IMR-90 (cell line): ENCODE measurements around the gene IRF2BP1. TPM values are rescaled to one million over a fixed set of nuclear protein-coding genes. Genes with fewer than 3 reads are reported as not detected.

ENCODE experiments used
- ATAC-seq: fragments of 200-7000 bp; cut with Tn5 transposase; 2 replicates; pipeline ENCODE4 v1.9.1; 2020; ENCODE audit warnings: low read depth, mild to moderate bottlenecking, moderate library complexity
- BruUV-seq: library from RNA; stranded (reverse); fragments of 400-500 nt; replicated peaks from 2 replicates; lab custom pipeline; 2021; lab: Mats Ljungman, UMichigan
- CTCF ChIA-PET: fragments of 300-600 bp; formaldehyde crosslinking; extraction: SDS; loops from one replicate; lab custom pipeline; 2021; ENCODE audit warnings: antibody characterized with exemption; lab: Yijun Ruan, JAX
- POLR2A ChIA-PET: fragments of 300-600 bp; sonication (Branson Sonifier 250); formaldehyde crosslinking; loops from one replicate; lab custom pipeline; 2022; ENCODE audit warnings: antibody characterized with exemption; ENCODE audit not compliant: unreplicated experiment; lab: Charles Lee
- DNase-seq: peaks from one replicate; pipeline ENCODE4 v3.0.0; 2013
- H2AFZ ChIP-seq: replicated peaks from 2 replicates; pipeline ENCODE3; 2013; ENCODE audit warnings: low read length, mild to moderate bottlenecking; ENCODE audit not compliant: poor library complexity
- H2AK5ac ChIP-seq: 2 replicates; pipeline ENCODE4 v1.6.1; 2013; ENCODE audit warnings: low read depth, low read length, inconsistent platforms
- H2AK9ac ChIP-seq: replicated peaks from 2 replicates; pipeline ENCODE3; 2013; ENCODE audit warnings: mild to moderate bottlenecking, low read depth, low read length, moderate library complexity; ENCODE audit not compliant: poor library complexity
- H2BK120ac ChIP-seq: 2 replicates; pipeline ENCODE4 v1.6.1; 2013; ENCODE audit warnings: low read depth, low read length, inconsistent platforms
- H2BK15ac ChIP-seq: 3 replicates; pipeline ENCODE4 v1.6.1; 2013; ENCODE audit warnings: low read depth, low read length, inconsistent platforms
- H2BK20ac ChIP-seq: 2 replicates; pipeline ENCODE4 v1.6.1; 2013; ENCODE audit warnings: low read depth, mild to moderate bottlenecking, inconsistent platforms, low read length, moderate library complexity
- H2BK5ac ChIP-seq: 2 replicates; pipeline ENCODE4 v1.6.1; 2013; ENCODE audit warnings: mild to moderate bottlenecking, low read depth, low read length, inconsistent platforms; ENCODE audit not compliant: poor library complexity, severe bottlenecking
- H3K14ac ChIP-seq: replicated peaks from 2 replicates; pipeline ENCODE4 v1.6.1; 2013; ENCODE audit warnings: low read depth, low read length, inconsistent platforms
- H3K18ac ChIP-seq: 2 replicates; pipeline ENCODE4 v1.6.1; 2013; ENCODE audit warnings: low read depth, low read length, control low read depth
- H3K23ac ChIP-seq: 2 replicates; pipeline ENCODE4 v1.6.1; 2013; ENCODE audit warnings: low read depth, low read length, inconsistent platforms
- H3K27ac ChIP-seq: 2 replicates; pipeline ENCODE4 v1.5.1; 2013; ENCODE audit warnings: mild to moderate bottlenecking, control low read depth, low read length; ENCODE audit not compliant: insufficient read depth
- H3K27me3 ChIP-seq: 2 replicates; pipeline ENCODE4 v1.6.1; 2013; ENCODE audit warnings: low read length; ENCODE audit not compliant: control insufficient read depth, insufficient read depth
- H3K36me3 ChIP-seq: 2 replicates; pipeline ENCODE4 v1.6.1; 2013; ENCODE audit warnings: low read length, mixed read lengths; ENCODE audit not compliant: control insufficient read depth, insufficient read depth
- H3K4ac ChIP-seq: 2 replicates; pipeline ENCODE4 v1.6.1; 2013; ENCODE audit warnings: low read depth, low read length, inconsistent platforms
- H3K4me1 ChIP-seq: 2 replicates; pipeline ENCODE4 v1.6.1; 2013; ENCODE audit warnings: low read length, mixed read lengths; ENCODE audit not compliant: control insufficient read depth, insufficient read depth
- H3K4me2 ChIP-seq: 2 replicates; pipeline ENCODE4 v1.6.1; 2013; ENCODE audit warnings: low read depth, mild to moderate bottlenecking, control low read depth, low read length, moderate library complexity
- H3K4me3 ChIP-seq: 2 replicates; pipeline ENCODE4 v1.5.1; 2013; ENCODE audit warnings: low read depth, mild to moderate bottlenecking, control low read depth, low read length, moderate library complexity; ENCODE audit not compliant: insufficient read depth
- H3K56ac ChIP-seq: 2 replicates; pipeline ENCODE4 v1.6.1; 2013; ENCODE audit warnings: low read length, inconsistent platforms; ENCODE audit not compliant: insufficient read depth; ENCODE audit errors: extremely low read depth
- H3K79me1 ChIP-seq, 2 experiments: 2 replicates each; pipeline ENCODE4 v1.6.1; 2013; ENCODE audit warnings: low read length in 2 of 2, inconsistent platforms in 1 of 2, low read depth in 1 of 2
- H3K9ac ChIP-seq: 2 replicates; pipeline ENCODE4 v1.6.1; 2013; ENCODE audit warnings: low read depth, low read length, control low read depth
- H3K9me1 ChIP-seq: 2 replicates; pipeline ENCODE4 v1.6.1; 2013; ENCODE audit warnings: low read length, inconsistent platforms; ENCODE audit not compliant: insufficient read depth
- H3K9me3 ChIP-seq: 2 replicates; pipeline ENCODE4 v1.6.1; 2013; ENCODE audit warnings: low read length; ENCODE audit not compliant: control insufficient read depth, insufficient read depth
- H4K20me1 ChIP-seq: 2 replicates; pipeline ENCODE4 v1.6.1; 2013; ENCODE audit warnings: low read length, inconsistent platforms; ENCODE audit not compliant: insufficient read depth
- H4K5ac ChIP-seq: 2 replicates; pipeline ENCODE4 v1.6.1; 2013; ENCODE audit warnings: mild to moderate bottlenecking, low read depth, low read length, control low read depth
- H4K8ac ChIP-seq, 2 experiments: 2 replicates each; pipeline ENCODE4 v1.6.1; 2013; ENCODE audit warnings: low read depth in 2 of 2, low read length in 2 of 2, control low read depth in 1 of 2, inconsistent platforms in 1 of 2
- H4K91ac ChIP-seq: 2 replicates; pipeline ENCODE4 v1.6.1; 2013; ENCODE audit warnings: low read depth, low read length, inconsistent platforms; ENCODE audit not compliant: insufficient read depth
- CHD1 ChIP-seq: IDR thresholded peaks from 2 replicates; pipeline ENCODE4 v1.6.1; 2012; ENCODE audit warnings: low read depth, low read length, improper control_type of control experiment
- RAD21 ChIP-seq: IDR thresholded peaks from 2 replicates; pipeline ENCODE4 v1.6.1; 2012; ENCODE audit warnings: low read length, improper control_type of control experiment
- USF2 ChIP-seq: fragments of 150-350 bp; IDR thresholded peaks from 2 replicates; pipeline ENCODE4 v1.6.1; 2017; ENCODE audit warnings: mild to moderate bottlenecking, antibody characterized with exemption, low read length, low read depth
- WGBS, 2 experiments: methylation state at CpG; one replicate each; pipeline versions ENCODE4 v1.1.5 to v1.1.7; 2013; ENCODE audit warnings: missing lambda C conversion rate in 2 of 2; ENCODE audit not compliant: insufficient read length in 1 of 2; ENCODE audit errors: extremely low coverage in 2 of 2; 5-methylcytosine and 5-hydroxymethylcytosine counted together
- dilution Hi-C: fragments of 300-500 bp; cut with HindIII; formaldehyde crosslinking; loops from one replicate; pipeline ENCODE4 v1.14.3; 2018; ENCODE audit warnings: low sequenced_read_pairs; ENCODE audit not compliant: unreplicated experiment
- in situ Hi-C: fragments of 300-500 bp; cut with MboI; formaldehyde crosslinking; loops from 3 replicates; pipeline ENCODE4 v1.14.3; 2019; ENCODE audit warnings: low sequenced_read_pairs, inconsistent platforms, mixed read lengths
- intact Hi-C: fragments of 100-400 bp; cut with micrococcal nuclease; formaldehyde crosslinking; loops from 2 replicates; pipeline ENCODE4 v1.10.0; 2022
- polyA plus RNA-seq, 3 experiments: library from polyadenylated mRNA; depleted of rRNA; stranded (reverse); fragments of >200 nt; gene quantifications; 2 replicates each; pipeline ENCODE4 v1.2.3, GENCODE V29; 2012; ENCODE audit warnings: low replicate concordance in 1 of 3
- total RNA-seq: library from RNA; depleted of rRNA; stranded (reverse); fragments of >200 nt; gene quantifications from 2 replicates; pipeline ENCODE4 v1.2.3, GENCODE V29; 2012

IRF2BP1 gene
- total and polyA plus RNA-seq, 2 of the 4 experiments (the other 2 are of a cell fraction), result 4.5 to 8.5 TPM

- Histone ChIP-seq H4K91ac (no peak overlapping the region), H3K14ac (no peak overlapping the region), H3K9me3 (no peaks in the 10 kb centered on the region), H3K79me1 (peaks cover 3 to 4% of the 10 kb centered on the region in 2 experiments; a peak in 2 of 4 replicates), H2BK15ac (no peak overlapping the region), H3K9me1 (no peaks in the 10 kb centered on the region), H3K4ac (no peak overlapping the region), H3K27ac (no peak overlapping the region), H2AK9ac (no peak overlapping the region), H2BK120ac (no peak overlapping the region), H4K5ac (no peak overlapping the region), H3K4me3 (no peak overlapping the region), H4K20me1 (peaks cover 4% of the 10 kb centered on the region), H3K4me1 (peaks cover 4% of the 10 kb centered on the region; the same call in 1 of the 2 replicates), H3K27me3 (peaks cover 21% of the 10 kb centered on the region), H4K8ac (no peak overlapping the region), H3K23ac (no peak overlapping the region), H3K18ac (no peak overlapping the region), H2BK20ac (no peak overlapping the region), H2AK5ac (no peak overlapping the region; the same call in 1 of the 2 replicates), H3K36me3 (no peaks in the 10 kb centered on the region), H2BK5ac (no peak overlapping the region), H3K4me2 (no peak overlapping the region), H2AFZ (peak overlapping the region; percentile 34), H3K56ac (no peak overlapping the region), H3K9ac (no peak overlapping the region)
- ChIA-PET CTCF (no interaction called here), POLR2A (no interaction called here)
- no peak for TF ChIP-seq RAD21
- no peak for TF ChIP-seq USF2
- TF ChIP-seq CHD1, result no peak
- no peak for DNase-seq
- dilution Hi-C loops (no loop called here), in situ Hi-C loops (no loop called here), intact Hi-C loops (no loop called here)
- no peak for ATAC-seq
- 77% methylated on average over 7 of the region's 11 CpGs; no CpG with 5 or more reads in 1 of the 2 experiments for WGBS, 2 experiments
- BruUV-seq, result no TSS peak
These were observed 7.7 kb downstream of the IRF2BP1 start for GRCh38 chr19:45878043-45878794.
